Placental epithelial cell (primary cell): Measurements from ENCODE around the gene FAM180A. TPM values are rescaled to one million over a fixed set of nuclear protein-coding genes. Genes with fewer than 3 reads are reported as not detected.

Experiments
- total RNA-seq: library from RNA; depleted of rRNA; stranded (reverse); fragments of >200 nt; gene quantifications from 2 replicates; pipeline ENCODE4 v1.2.3, GENCODE V29; 2012

Gene FAM180A
- 0.79 and 2.1 TPM in 2 replicates for total RNA-seq

GRCh38 chr7:135748770-135749169, at the start of gene FAM180A:
TSS of gene FAM180A (minus strand) at chr7:135748813. CDS start at chr7:135748580, 233 bp downstream.

GRCh38 chr7:135728136-135728669, 20.4 kb downstream of the FAM180A start, which contains the start of gene SLC13A4:
TSS of gene SLC13A4 (minus strand) at chr7:135728186. CDS start at chr7:135727496, 690 bp downstream.

Other genes with a start within 250 kb of the FAM180A start
- 11.0 and 11.9 TPM in 2 replicates for gene CNOT4, start 238.7 kb downstream of the FAM180A start, total RNA-seq
- 33.8 and 59.8 TPM in 2 replicates for gene NUP205, start 190.9 kb downstream of the FAM180A start, total RNA-seq
- 17.5 and 20.0 TPM in 2 replicates for gene STMP1, start 86.3 kb downstream of the FAM180A start, total RNA-seq
- not detected in 2 replicates for gene SLC13A4, start 20.6 kb downstream of the FAM180A start, total RNA-seq
- 74.6 and 92.4 TPM in 2 replicates for gene MTPN, start 228.5 kb upstream of the FAM180A start, total RNA-seq